Ascending aorta (tissue), 2 donors: ENCODE results near the gene M1AP. TPM values are rescaled to one million over a fixed set of nuclear protein-coding genes. Genes with fewer than 3 reads are reported as not detected.
"Not testable (repeated sequence)": the region's sequence is repeated elsewhere in the genome, so short reads cannot be mapped to it uniquely, and the experiment has no call there.

Source experiments
- DNase-seq, 2 donors: peaks; one replicate each; pipeline ENCODE4 v3.0.0-alpha.2; 2019; ENCODE audit warnings: low spot score in 2 of 2
- H3K27ac ChIP-seq, 2 donors: fragments of 200-600 bp; sonication (generic); one replicate each; pipeline ENCODE4 v1.5.1; 2016 to 2017; ENCODE audit warnings: mild to moderate bottlenecking in 1 of 2
- H3K27me3 ChIP-seq: fragments of 200-600 bp; sonication (generic); one replicate; pipeline ENCODE4 v1.5.1; 2017
- H3K36me3 ChIP-seq, 2 donors: fragments of 200-600 bp; sonication (generic); one replicate each; pipeline ENCODE4 v1.5.1; 2016
- H3K4me1 ChIP-seq, 2 donors: fragments of 200-600 bp; sonication (generic); one replicate each; pipeline ENCODE4 v1.5.1; 2016 to 2017; ENCODE audit warnings: mild to moderate bottlenecking in 1 of 2
- H3K4me3 ChIP-seq, 2 donors: fragments of 200-600 bp; sonication (generic); one replicate each; pipeline ENCODE4 v1.5.1; 2016 to 2017; ENCODE audit warnings: mild to moderate bottlenecking in 1 of 2
- H3K9me3 ChIP-seq, 2 donors: fragments of 200-600 bp; sonication (generic); one replicate each; pipeline ENCODE4 v1.5.1; 2016
- intact Hi-C: fragments of 100-400 bp; cut with DNase I; formaldehyde crosslinking; loops from one replicate; pipeline ENCODE4 v1.15.1; 2023
- total RNA-seq: library from RNA; depleted of rRNA; stranded (reverse); fragments of >200 nt; gene quantifications from one replicate; pipeline ENCODE4 v1.1.0, GENCODE V29; 2016
- TF ChIP-seq, protein P1 (sequence below), 3 experiments: fragments of 200-600 bp in 2 of 3; fragments of 450-650 bp in 1 of 3; sonication (generic) in 2 of 3; IDR thresholded peaks; one replicate each; pipeline ENCODE4 v1.5.1; 2016 to 2019; ENCODE audit warnings: antibody characterized with exemption in 3 of 3, mild to moderate bottlenecking in 1 of 3, moderate library complexity in 1 of 3

Gene M1AP
- total RNA-seq, 1 donor from 2014 or later: not detected

DNA sequence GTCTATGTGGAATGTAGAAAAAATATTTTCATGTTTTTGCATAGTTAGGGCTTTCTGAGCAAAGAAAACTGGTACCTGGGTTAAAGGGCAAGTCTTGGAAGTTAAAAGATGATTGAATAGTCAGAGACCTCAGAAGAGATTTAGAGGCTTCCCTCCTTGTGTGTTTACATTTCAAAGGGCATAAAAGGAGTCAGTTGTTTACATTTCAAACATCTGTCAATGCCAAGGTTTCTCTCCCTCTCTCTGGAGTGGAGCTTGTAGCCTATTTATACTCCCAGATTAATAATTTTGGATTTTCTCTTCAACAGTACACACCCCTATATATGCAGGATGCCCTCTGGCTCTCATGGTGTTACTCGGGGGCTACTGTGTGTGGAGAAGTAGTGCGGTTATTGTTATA lies 8.6 kb downstream of the M1AP start:
- DNase-seq: no peak
- TF ChIP-seq, protein P1, sequence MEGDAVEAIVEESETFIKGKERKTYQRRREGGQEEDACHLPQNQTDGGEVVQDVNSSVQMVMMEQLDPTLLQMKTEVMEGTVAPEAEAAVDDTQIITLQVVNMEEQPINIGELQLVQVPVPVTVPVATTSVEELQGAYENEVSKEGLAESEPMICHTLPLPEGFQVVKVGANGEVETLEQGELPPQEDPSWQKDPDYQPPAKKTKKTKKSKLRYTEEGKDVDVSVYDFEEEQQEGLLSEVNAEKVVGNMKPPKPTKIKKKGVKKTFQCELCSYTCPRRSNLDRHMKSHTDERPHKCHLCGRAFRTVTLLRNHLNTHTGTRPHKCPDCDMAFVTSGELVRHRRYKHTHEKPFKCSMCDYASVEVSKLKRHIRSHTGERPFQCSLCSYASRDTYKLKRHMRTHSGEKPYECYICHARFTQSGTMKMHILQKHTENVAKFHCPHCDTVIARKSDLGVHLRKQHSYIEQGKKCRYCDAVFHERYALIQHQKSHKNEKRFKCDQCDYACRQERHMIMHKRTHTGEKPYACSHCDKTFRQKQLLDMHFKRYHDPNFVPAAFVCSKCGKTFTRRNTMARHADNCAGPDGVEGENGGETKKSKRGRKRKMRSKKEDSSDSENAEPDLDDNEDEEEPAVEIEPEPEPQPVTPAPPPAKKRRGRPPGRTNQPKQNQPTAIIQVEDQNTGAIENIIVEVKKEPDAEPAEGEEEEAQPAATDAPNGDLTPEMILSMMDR (IDR thresholded peaks at IDR 0.05): no peak
- Histone ChIP-seq H3K27ac (no peak overlapping the region), H3K4me3 (no peak overlapping the region), H3K27me3 (no peaks in the 10 kb centered on the region), H3K4me1 (no peaks in the 10 kb centered on the region), H3K36me3 (no peaks in the 10 kb centered on the region), H3K9me3 (no peaks in the 10 kb centered on the region)
- intact Hi-C loops: no loop called here

DNA sequence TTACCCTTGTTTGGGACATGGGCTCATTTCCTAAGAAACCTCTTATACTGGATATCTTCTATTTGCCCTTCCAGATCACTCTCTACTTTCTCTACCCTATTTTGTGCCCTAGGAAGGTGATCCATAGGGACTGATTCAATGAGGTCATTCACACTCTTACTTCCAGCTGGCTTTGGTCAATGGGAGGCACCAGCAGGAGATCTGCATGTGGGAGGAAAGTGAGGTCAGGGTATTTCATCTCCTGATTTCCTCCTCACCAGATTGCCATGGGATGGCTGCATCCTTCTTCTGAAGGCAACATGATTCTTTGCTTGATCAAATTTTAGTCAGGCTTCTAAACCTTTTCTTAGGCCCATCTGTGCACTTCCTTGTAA lies 15.2 kb downstream of the M1AP start:
- intact Hi-C loops: no loop called here
- no peak overlapping the region for H3K4me3 ChIP-seq
- no peaks in the 10 kb centered on the region for H3K9me3 ChIP-seq
- no peaks in the 10 kb centered on the region for H3K27me3 ChIP-seq
- H3K4me1 ChIP-seq: no peaks in the 10 kb centered on the region
- no peak overlapping the region for H3K27ac ChIP-seq
- no peaks in the 10 kb centered on the region for H3K36me3 ChIP-seq
- TF ChIP-seq, protein P1 (IDR thresholded peaks at IDR 0.05): no peak
- no peak for DNase-seq

DNA sequence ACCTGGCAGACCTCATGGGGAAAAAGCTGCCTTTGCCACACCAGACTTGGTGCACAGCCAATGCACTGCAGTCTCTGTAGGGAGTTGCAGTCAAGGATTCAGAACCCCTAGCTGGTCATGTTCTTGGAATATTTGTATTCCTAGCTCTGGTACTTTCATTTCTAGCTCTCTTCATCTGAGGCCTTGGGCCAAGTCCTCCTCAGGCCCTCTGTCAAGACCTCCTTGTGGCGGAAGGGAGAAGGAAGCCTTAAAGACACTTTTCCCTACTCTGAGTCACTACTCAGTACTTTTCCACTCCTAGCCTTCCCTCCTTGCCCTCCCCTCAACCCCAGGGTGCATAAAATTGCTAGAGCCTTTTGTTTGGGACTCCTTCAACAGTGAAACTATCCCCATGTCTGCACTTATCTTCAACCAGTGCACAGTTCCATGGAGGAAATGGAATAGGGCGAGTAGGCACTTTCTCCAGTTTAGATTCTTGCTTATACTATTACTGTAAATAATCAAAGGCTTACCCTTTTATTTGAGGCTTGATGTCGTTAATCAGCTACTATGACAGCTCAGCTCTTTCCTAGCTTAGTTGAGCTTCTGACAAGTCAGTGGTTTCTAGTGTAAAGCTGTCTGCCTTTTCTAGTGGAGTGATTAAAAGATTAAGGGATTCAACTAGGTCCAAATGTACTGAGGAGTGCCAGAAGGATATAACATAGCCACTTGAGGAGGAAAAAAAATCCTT lies 15.8 kb downstream of the M1AP start:
- Histone ChIP-seq H3K27ac (no peak overlapping the region), H3K9me3 (no peaks in the 10 kb centered on the region), H3K27me3 (no peaks in the 10 kb centered on the region), H3K4me3 (no peak overlapping the region), H3K4me1 (no peaks in the 10 kb centered on the region), H3K36me3 (no peaks in the 10 kb centered on the region)
- intact Hi-C loops: no loop called here
- TF ChIP-seq, protein P1 (IDR thresholded peaks at IDR 0.05): no peak
- no peak for DNase-seq

DNA sequence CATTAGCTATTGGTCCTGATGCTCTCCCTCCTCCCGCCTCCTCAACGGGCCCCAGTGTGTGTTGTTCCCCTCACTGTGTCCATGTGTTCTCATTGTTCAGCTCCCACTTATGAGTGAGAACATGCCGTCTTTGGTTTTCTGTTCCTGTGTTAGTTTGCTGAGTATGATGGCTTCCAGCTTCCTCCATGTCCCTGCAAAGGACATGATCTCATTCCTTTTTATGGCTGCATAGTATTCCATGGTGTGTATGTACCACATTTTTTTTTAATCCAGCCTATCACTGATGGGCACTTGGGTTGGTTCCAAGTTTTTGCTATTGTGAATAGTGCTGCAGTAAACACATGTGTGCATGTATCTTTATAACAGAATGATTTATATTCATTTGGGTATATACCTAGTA lies 17.7 kb downstream of the M1AP start:
- H3K36me3 ChIP-seq, H3K4me3 ChIP-seq, H3K4me1 ChIP-seq, H3K9me3 ChIP-seq, DNase-seq, H3K27me3 ChIP-seq, H3K27ac ChIP-seq, intact Hi-C loops: not testable (repeated sequence)

DNA sequence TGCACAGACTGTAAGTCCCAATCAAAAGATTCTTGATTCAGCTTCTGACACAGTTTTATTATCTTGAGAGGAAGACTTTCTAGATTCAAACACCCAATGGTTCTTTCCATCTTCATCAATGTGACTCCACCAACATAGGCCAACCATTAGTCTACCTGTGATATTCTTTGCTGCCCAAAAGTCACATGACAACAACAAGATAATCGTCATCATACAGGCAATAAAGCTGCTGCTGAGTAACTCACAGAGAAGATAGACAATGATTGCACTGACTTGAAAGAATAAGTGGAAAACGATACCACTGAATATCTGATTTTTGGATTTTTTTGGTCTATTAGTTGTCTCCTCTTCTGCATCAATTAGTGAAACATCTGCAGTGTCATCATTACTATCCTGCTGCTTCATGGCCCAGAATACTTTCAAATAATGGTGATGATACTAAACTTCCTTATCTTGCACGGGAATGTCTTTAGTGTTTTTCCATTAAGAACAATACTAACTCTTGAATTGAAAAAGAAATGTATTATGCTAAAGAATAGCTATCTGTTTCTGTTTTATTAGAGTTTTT lies 19.5 kb downstream of the M1AP start:
- H3K4me1 ChIP-seq: no peaks in the 10 kb centered on the region
- intact Hi-C loops: no loop called here
- TF ChIP-seq, protein P1 (IDR thresholded peaks at IDR 0.05): no peak

DNA sequence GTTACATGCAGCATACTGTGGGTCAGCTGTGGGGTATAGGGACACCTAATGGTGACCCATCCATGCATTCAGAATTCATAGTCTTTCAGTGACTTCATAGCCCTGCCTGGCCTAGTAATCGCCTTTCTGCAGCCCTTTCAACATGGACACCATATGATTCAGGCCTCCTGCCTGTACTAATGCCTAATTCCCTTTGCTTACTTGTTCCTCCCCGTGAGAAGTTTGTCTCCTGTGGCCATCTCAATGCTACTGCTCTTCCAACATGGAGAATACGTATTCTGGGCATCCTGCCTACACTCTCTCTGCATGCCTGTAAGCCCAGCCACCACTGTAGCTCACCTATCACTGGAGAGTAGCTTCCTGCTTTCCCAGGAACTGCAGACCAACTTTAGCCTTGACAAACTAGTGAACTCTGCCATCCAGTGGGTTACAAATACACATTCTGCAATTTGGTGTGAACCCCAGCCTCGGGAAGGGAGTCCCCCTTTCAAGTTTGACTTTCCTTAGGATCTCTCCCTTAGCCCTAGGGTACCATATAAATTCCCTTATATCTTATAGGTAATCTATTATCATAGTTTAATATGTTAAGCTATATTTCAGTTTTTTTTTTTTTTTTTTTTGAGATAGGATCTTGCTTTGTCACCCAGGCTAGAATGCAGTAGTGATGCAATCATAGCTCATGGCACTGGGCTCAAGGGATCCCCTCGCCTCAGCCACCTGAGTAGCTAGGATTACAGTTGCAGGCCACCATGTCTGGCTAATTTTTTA lies 22.3 kb downstream of the M1AP start:
- TF ChIP-seq, protein P1 (IDR thresholded peaks at IDR 0.05): no peak
- H3K4me1 ChIP-seq: no peaks in the 10 kb centered on the region
- intact Hi-C loops: no loop called here

More for the DNA sequence above, 19.5 kb downstream of the M1AP start:
- Histone ChIP-seq H3K27ac (no peak overlapping the region), H3K4me3 (no peak overlapping the region), H3K9me3 (no peaks in the 10 kb centered on the region), H3K27me3 (no peaks in the 10 kb centered on the region), H3K36me3 (no peaks in the 10 kb centered on the region)
- DNase-seq: no peak

More for the DNA sequence above, 22.3 kb downstream of the M1AP start:
- Histone ChIP-seq H3K27me3 (no peaks in the 10 kb centered on the region), H3K4me3 (no peak overlapping the region), H3K36me3 (no peaks in the 10 kb centered on the region), H3K9me3 (no peaks in the 10 kb centered on the region), H3K27ac (no peak overlapping the region)
- DNase-seq: no peak
